ENCODE results near the gene ZFYVE27. TPM values are rescaled to one million over a fixed set of nuclear protein-coding genes. Genes with fewer than 3 reads are reported as not detected.

ZFYVE27 gene
- total RNA-seq, 1 experiment from 2014 or later = 16.9 TPM

- no peak overlapping the region for H3K27ac ChIP-seq (ENCODE audit: low read length)
- no peaks in the 10 kb centered on the region for H3K9me3 ChIP-seq (ENCODE audit: low read length)
- no peak overlapping the region for H3K4me3 ChIP-seq (ENCODE audit: low read length)
- no peaks in the 10 kb centered on the region for H3K4me1 ChIP-seq (ENCODE audit: low read length)
- H3K27me3 ChIP-seq (ENCODE audit: low read length) = no peaks in the 10 kb centered on the region
- no peaks in the 10 kb centered on the region for H3K36me3 ChIP-seq (ENCODE audit: insufficient read depth, low read length)
- no peak for DNase-seq
- H3K9me2 ChIP-seq (replicated peaks; ENCODE audit: insufficient read depth, low read length) = no peaks in the 10 kb centered on the region
- H2AFZ ChIP-seq (ENCODE audit: low read length) = no peak overlapping the region
- H3K4me2 ChIP-seq (ENCODE audit: low read depth, low read length, poor library complexity, severe bottlenecking) = no peak overlapping the region
- H3K79me2 ChIP-seq (ENCODE audit: low read length) = no peaks in the 10 kb centered on the region
- no peak overlapping the region for H3K9ac ChIP-seq (ENCODE audit: low read length)
- no peaks in the 10 kb centered on the region for H4K20me1 ChIP-seq (ENCODE audit: insufficient read depth, low read depth, low read length)
Measured at GRCh38 chr10:97704341-97704740, 32.6 kb upstream of the ZFYVE27 start.

DNA sequence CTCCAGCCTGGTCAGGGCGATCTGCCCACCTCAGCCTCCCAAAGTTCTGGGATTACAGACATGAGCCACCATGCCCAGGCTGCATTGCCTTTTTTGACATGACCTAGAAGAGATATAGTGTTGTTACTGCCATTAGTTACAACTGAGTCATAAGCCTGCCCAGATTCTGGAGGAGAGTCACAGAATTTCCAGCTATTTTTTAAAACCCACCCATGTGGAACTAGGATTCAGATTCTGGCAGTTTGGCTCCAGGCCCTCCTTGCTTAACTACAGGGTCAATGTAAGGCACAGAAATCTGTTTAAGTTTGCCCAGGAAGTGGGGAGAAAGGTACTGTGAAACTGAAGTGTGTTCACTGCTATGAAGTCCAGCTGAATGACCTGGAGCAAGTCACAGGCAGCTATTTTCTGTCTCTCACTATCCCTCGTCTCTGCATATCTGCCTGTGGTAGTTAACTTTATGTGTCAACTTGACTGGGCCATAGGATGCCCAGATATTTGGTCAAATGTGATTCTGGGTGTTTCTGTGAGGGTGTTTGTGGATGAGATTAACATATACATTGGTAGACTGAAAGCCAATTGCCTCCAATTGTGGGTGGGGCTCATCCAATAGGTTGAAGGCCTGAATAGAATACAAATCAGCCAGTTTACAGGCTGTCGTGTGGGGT, 31.8 kb upstream of the ZFYVE27 start:
- Histone ChIP-seq H3K4me3 (ENCODE audit: low read length) (no peak overlapping the region), H3K4me2 (ENCODE audit: low read depth, low read length, poor library complexity, severe bottlenecking) (no peak overlapping the region), H3K36me3 (ENCODE audit: insufficient read depth, low read length) (no peaks in the 10 kb centered on the region), H3K9ac (ENCODE audit: low read length) (no peak overlapping the region), H2AFZ (ENCODE audit: low read length) (no peak overlapping the region), H3K27me3 (ENCODE audit: low read length) (no peaks in the 10 kb centered on the region), H4K20me1 (ENCODE audit: insufficient read depth, low read depth, low read length) (no peaks in the 10 kb centered on the region), H3K9me2 (replicated peaks; ENCODE audit: insufficient read depth, low read length) (no peaks in the 10 kb centered on the region), H3K9me3 (ENCODE audit: low read length) (no peaks in the 10 kb centered on the region), H3K79me2 (ENCODE audit: low read length) (no peaks in the 10 kb centered on the region), H3K4me1 (ENCODE audit: low read length) (no peaks in the 10 kb centered on the region), H3K27ac (ENCODE audit: low read length) (no peak overlapping the region)
- no peak for DNase-seq

GRCh38 chr10:97707134-97707861, 29.6 kb upstream of the ZFYVE27 start:
- Histone ChIP-seq H3K27me3 (ENCODE audit: low read length) (no peaks in the 10 kb centered on the region), H3K4me2 (ENCODE audit: low read depth, low read length, poor library complexity, severe bottlenecking) (no peak overlapping the region)

DNA sequence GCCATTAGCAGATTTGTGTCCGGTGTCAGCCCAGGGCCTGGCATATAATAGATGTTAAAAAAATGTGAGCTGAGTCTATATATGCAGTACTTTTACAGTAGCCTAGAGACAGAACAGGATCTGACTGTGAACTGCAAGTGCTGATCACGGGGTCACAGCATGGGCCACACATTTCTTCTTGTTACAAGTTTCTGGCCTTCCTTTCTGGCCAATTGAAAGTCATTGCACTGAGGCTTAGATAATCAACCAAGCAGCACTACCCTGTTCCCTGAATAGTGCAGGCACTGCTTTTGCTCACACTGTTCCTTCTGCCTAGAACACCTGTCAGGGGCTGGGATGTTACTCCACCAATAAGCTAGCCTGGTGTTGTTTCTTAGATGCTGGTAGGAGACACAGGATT, 28.8 kb upstream of the ZFYVE27 start:
- Histone ChIP-seq H3K4me2 (ENCODE audit: low read depth, low read length, poor library complexity, severe bottlenecking) (no peak overlapping the region), H3K36me3 (ENCODE audit: insufficient read depth, low read length) (no peaks in the 10 kb centered on the region), H3K4me3 (ENCODE audit: low read length) (no peak overlapping the region), H4K20me1 (ENCODE audit: insufficient read depth, low read depth, low read length) (no peaks in the 10 kb centered on the region), H3K9me3 (ENCODE audit: low read length) (no peaks in the 10 kb centered on the region), H2AFZ (ENCODE audit: low read length) (no peak overlapping the region), H3K27me3 (ENCODE audit: low read length) (no peaks in the 10 kb centered on the region), H3K9ac (ENCODE audit: low read length) (no peak overlapping the region), H3K27ac (ENCODE audit: low read length) (no peak overlapping the region), H3K9me2 (replicated peaks; ENCODE audit: insufficient read depth, low read length) (no peaks in the 10 kb centered on the region), H3K79me2 (ENCODE audit: low read length) (no peaks in the 10 kb centered on the region), H3K4me1 (ENCODE audit: low read length) (no peaks in the 10 kb centered on the region)
- DNase-seq = no peak

More at GRCh38 chr10:97707134-97707861, 29.6 kb upstream of the ZFYVE27 start:
- Histone ChIP-seq H3K79me2 (ENCODE audit: low read length) (no peaks in the 10 kb centered on the region), H3K36me3 (ENCODE audit: insufficient read depth, low read length) (no peaks in the 10 kb centered on the region), H3K4me3 (ENCODE audit: low read length) (no peak overlapping the region), H4K20me1 (ENCODE audit: insufficient read depth, low read depth, low read length) (no peaks in the 10 kb centered on the region), H3K4me1 (ENCODE audit: low read length) (no peaks in the 10 kb centered on the region), H3K9me2 (replicated peaks; ENCODE audit: insufficient read depth, low read length) (no peaks in the 10 kb centered on the region), H3K9ac (ENCODE audit: low read length) (no peak overlapping the region), H3K9me3 (ENCODE audit: low read length) (no peaks in the 10 kb centered on the region), H2AFZ (ENCODE audit: low read length) (no peak overlapping the region), H3K27ac (ENCODE audit: low read length) (no peak overlapping the region)
- DNase-seq = no peak

DNA sequence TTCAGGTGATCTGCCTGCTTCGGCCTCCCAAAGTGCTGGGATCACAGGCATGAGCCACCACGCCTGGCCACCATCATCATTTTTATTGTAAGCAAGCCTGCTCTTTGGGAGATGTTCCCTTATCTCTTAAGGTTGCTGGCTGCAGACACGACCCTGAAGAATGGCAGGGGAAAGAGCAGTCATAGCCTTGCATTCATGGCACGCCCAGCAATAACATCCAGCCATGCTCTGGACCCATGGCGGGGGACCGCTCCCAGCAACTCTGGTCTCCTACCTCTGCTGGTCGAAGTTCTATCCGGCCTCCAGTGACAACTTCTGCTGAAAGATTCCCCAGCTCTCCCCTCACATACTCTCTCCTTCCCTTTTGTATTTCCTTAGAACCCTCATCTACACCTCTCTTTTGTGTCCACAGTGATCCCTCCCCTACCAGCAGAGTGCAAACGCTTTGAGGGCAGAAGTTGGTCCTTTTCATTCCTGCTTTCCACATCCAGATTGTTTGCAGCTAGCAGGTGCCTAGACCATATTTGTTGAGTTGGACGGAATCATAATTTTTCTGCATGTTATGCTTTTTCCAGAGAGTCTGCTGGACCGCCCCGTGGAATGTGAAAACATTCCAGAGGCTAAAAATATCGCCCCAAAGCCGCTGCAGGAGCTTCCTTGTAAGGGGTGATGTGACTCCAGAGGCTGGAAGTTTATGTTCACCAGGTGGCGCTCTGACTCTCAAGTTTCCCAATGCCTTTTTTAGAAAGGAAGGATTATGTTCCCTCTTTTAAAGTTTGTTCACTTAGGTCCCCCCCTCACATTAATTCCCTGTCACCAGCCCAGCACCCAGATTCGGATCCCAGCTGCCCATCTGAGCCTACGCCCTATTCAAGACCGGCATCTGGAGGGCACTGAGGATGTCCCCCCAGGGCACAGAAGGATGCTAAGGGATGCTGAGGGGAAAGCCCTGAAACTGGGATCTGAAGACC, 27.7 kb upstream of the ZFYVE27 start:
- no peak overlapping the region for H3K27ac ChIP-seq (ENCODE audit: low read length)
- no peaks in the 10 kb centered on the region for H3K36me3 ChIP-seq (ENCODE audit: insufficient read depth, low read length)
- H4K20me1 ChIP-seq (ENCODE audit: insufficient read depth, low read depth, low read length) = no peaks in the 10 kb centered on the region
- H3K4me3 ChIP-seq (ENCODE audit: low read length) = no peak overlapping the region
- DNase-seq = no peak
- no peak overlapping the region for H3K4me2 ChIP-seq (ENCODE audit: low read depth, low read length, poor library complexity, severe bottlenecking)
- no peak overlapping the region for H3K9ac ChIP-seq (ENCODE audit: low read length)
- H3K27me3 ChIP-seq (ENCODE audit: low read length) = no peaks in the 10 kb centered on the region
- H3K9me2 ChIP-seq (replicated peaks; ENCODE audit: insufficient read depth, low read length) = no peaks in the 10 kb centered on the region
- no peaks in the 10 kb centered on the region for H3K79me2 ChIP-seq (ENCODE audit: low read length)
- no peak overlapping the region for H2AFZ ChIP-seq (ENCODE audit: low read length)
- no peaks in the 10 kb centered on the region for H3K9me3 ChIP-seq (ENCODE audit: low read length)
- H3K4me1 ChIP-seq (ENCODE audit: low read length) = no peaks in the 10 kb centered on the region

GRCh38 chr10:97711640-97712572, 25.0 kb upstream of the ZFYVE27 start:
- no peaks in the 10 kb centered on the region for H3K9me3 ChIP-seq (ENCODE audit: low read length)
- no peaks in the 10 kb centered on the region for H4K20me1 ChIP-seq (ENCODE audit: insufficient read depth, low read depth, low read length)
- no peaks in the 10 kb centered on the region for H3K36me3 ChIP-seq (ENCODE audit: insufficient read depth, low read length)
- no peak overlapping the region for H2AFZ ChIP-seq (ENCODE audit: low read length)
- H3K27ac ChIP-seq (ENCODE audit: low read length) = no peak overlapping the region
- no peak overlapping the region for H3K4me3 ChIP-seq (ENCODE audit: low read length)
- no peaks in the 10 kb centered on the region for H3K4me1 ChIP-seq (ENCODE audit: low read length)
- no peak for DNase-seq
- no peaks in the 10 kb centered on the region for H3K27me3 ChIP-seq (ENCODE audit: low read length)
- H3K79me2 ChIP-seq (ENCODE audit: low read length) = no peaks in the 10 kb centered on the region
- H3K9me2 ChIP-seq (replicated peaks; ENCODE audit: insufficient read depth, low read length) = no peaks in the 10 kb centered on the region
- H3K4me2 ChIP-seq (ENCODE audit: low read depth, low read length, poor library complexity, severe bottlenecking) = no peak overlapping the region
- no peak overlapping the region for H3K9ac ChIP-seq (ENCODE audit: low read length)

DNA sequence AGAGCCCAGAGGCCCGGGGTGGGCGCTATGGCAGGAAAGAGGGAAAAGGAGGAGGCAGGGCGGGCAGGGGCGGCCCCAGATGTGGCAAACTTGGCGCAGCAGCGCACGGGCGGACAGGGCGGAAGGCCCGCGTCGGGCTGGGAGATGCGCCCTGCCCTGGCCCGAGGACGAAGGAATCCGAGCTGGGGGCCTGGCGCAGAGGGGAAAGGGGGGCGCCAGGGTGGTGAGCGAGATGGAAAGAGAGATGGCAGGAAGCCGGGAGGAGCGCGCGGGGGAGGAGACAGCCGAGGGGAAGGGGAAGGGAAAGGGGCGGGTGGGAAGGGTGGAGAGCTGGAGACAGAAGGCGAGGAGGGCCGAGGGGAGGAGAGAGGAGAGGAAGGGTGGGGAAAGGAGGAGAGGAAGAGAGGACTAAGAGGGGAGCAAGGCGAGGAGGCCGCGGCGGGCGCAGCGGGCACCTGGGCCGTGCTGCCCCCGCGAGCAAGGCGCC, 23.5 kb upstream of the ZFYVE27 start, which contains the start of gene MARVELD1:
MARVELD1 (plus strand) TSS at position 392 of the 487 bp plus-strand sequence. CDS start 147 bp downstream, outside the sequence.
- Histone ChIP-seq H2AFZ (ENCODE audit: low read length) (no peak within 1 kb of the TSS), H3K36me3 (ENCODE audit: insufficient read depth, low read length) (no peaks in the 10 kb centered on the region), H3K27ac (ENCODE audit: low read length) (no peak within 1 kb of the TSS), H3K4me3 (ENCODE audit: low read length) (no peak within 1 kb of the TSS), H3K9ac (ENCODE audit: low read length) (no peak within 1 kb of the TSS), H3K27me3 (ENCODE audit: low read length) (no peaks in the 10 kb centered on the region), H3K9me3 (ENCODE audit: low read length) (no peaks in the 10 kb centered on the region), H4K20me1 (ENCODE audit: insufficient read depth, low read depth, low read length) (no peaks in the 10 kb centered on the region), H3K79me2 (ENCODE audit: low read length) (no peaks in the 10 kb centered on the region), H3K4me2 (ENCODE audit: low read depth, low read length, poor library complexity, severe bottlenecking) (no peak within 1 kb of the TSS), H3K4me1 (ENCODE audit: low read length) (no peaks in the 10 kb centered on the region), H3K9me2 (replicated peaks; ENCODE audit: insufficient read depth, low read length) (no peaks in the 10 kb centered on the region)
- DNase-seq = no peak
